ENCODE data around the gene SHANK1.

DNA sequence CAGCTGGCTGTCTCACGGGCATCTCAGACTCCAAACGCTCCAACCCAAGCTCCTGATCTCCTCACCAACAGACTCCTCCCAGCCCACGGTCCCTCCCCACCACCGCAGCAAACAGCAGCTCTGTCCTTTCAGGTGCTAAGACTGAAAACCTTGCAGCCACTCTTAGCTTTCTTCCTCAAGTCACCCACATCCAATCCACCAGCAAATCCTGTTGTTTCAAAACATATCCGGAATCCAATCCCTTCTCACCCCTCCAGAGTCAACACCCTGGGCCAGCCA lies 49.6 kb downstream of the SHANK1 start:
- TF ChIP-seq EP300 (IDR thresholded peaks at IDR 0.05; ENCODE audit: borderline replicate concordance) (no peak), CEBPB (IDR thresholded peaks at IDR 0.05) (no peak), CREB1 (IDR thresholded peaks at IDR 0.05; ENCODE audit: low read depth) (no peak)

All from Ishikawa (cell line).